ENCODE measurements around the gene PDE11A.

Gene PDE11A

GRCh38 chr2:177724398-177725287 lies 347.9 kb downstream of the PDE11A start:
- peak; percentile 55 for DNase-seq (ENCODE audit: low spot score)

DNA sequence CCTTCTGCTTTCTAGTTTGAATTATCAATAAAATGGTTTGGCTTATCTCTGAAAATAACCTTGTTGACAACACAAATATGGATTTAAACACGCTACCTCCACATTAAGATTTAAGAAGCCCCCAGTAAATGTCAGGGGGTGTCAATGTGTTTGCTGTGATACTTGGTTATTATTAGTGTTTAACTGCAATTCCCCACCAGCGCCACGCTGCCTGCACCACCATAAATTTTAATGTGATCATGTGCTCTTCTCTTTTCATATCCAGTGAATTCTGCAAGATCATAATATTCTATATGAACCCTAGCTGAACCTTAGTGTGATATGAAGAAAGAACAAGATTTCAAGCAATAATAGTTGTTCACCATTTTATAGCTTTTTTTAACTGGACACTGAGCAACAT lies 349.3 kb downstream of the PDE11A start:
- DNase-seq (ENCODE audit: low spot score): no peak

GRCh38 chr2:177721818-177722567 lies 350.6 kb downstream of the PDE11A start:
- DNase-seq (ENCODE audit: low spot score): no peak

GRCh38 chr2:177721087-177721486 lies 351.5 kb downstream of the PDE11A start:
- DNase-seq (ENCODE audit: low spot score): no peak

DNA sequence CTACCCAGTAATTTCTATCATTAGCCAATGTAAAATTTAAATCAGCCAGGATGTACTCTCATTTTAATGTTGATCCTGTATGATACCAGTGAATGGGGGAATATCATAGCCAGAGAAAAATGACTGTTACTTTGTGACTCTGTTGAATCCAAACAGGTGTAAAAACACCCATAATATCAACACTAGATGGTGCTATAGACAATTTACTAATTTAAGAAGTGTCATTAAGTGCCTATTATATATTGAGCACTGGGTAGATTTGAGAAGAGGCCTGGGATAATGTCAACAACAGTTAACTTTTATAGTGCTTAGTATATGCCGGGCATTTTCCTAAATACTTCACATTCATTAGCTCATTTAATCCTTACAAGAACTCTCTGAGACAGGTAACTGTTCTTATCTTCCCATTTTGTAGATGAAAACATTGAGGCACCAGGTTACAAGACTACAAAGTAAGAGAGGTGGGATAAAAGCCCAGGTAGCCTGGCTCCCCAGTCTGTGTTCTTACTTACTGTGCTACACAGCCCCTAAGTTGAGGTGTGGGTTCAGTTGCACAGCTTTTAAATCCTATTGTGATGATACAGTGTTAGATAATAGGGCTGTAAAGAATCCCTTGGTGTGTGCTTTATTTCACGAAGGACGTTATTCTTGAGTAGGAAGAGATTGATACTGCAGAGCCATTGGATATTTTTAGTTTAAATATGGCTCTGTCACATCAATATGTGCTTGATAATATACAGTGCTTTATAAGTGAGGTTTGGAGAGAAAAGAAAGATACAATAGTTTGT lies 354.6 kb downstream of the PDE11A start:
- DNase-seq (ENCODE audit: low spot score): no peak

- DNase-seq (ENCODE audit: low spot score): no peak
Measured at GRCh38 chr2:177716484-177716883, 356.1 kb downstream of the PDE11A start.

DNA sequence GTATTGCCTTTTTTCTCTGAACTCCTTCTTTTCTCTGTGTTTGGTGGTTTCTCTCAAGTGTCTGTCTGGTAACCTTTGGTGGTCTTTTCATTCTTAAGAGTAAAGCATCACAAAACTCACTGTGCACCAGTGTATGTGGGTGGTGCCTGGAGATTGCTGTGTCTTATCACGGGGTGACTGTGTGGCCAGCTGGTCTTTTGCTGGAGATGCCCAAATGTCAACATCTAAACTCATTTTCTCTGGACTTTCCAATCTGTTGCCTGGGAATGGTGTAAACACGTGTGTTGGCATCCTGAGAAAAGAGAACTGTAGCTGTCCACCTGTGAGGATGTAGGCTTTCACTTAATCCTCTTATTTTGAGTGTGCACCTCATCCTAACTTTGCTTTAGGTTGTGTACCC lies 356.8 kb downstream of the PDE11A start:
- DNase-seq (ENCODE audit: low spot score): no peak

DNA sequence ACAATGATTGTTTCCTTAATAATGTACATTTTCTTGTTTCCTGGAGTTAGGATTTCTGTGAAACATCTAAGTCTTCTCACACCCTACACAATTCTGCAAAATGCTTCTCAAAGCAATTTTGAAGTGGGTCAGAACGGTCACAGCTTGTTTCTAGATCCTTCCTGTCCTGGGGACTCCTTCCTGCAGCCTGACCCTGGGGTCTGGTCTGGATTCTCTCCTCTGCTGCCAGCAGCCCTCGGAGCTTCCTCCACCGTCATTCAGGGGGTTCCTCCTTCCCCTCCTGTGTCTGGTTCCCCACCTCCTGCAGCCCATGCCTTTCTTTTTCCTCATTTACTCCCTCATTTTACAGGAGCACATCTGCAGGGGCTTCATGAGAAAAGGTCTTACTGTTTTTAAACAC lies 357.9 kb downstream of the PDE11A start:
- no peak for DNase-seq (ENCODE audit: low spot score)

- DNase-seq (ENCODE audit: low spot score): no peak
Measured at GRCh38 chr2:177712462-177712861, 360.1 kb downstream of the PDE11A start.

DNA sequence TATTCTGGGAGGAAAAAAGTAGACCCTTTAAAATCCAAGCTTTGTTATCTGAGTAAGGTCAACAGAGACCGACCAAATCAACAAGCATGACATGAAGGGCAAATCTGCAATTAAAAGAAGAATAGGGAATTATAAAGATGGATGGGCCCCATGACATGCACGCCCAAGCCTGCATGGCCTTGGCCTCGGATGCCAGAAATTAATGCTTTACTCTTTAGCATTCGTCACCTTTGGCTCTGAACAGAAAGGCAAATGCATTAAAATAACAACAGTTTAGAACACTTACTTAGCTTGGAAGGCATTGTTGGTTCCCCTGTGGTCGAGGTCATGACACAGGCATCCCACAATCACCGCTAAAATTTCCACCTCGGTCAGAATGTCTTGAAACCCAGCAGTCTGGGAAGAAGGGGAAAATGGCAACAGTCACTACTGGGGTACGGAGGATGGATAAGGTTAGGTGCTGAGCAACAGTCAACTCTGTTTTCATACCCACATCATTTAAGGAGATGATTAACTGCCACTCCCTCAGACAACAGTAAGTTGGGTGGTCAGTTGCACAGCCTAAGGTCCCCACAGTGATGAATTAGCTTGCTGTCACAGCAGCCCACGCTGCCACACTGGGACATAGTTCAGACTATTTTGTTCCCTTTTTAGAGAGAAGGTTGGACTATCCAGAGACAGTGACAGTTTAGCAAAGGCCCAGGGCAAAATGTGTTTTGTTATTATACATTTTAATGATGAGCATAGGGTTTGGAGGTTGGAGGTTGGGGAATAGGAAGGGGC lies 360.9 kb downstream of the PDE11A start:
- DNase-seq (ENCODE audit: low spot score): no peak

GRCh38 chr2:177710889-177711288 lies 361.7 kb downstream of the PDE11A start:
- DNase-seq (ENCODE audit: low spot score): no peak

GRCh38 chr2:177709986-177710401 lies 362.6 kb downstream of the PDE11A start:
- DNase-seq (ENCODE audit: low spot score): no peak

DNA sequence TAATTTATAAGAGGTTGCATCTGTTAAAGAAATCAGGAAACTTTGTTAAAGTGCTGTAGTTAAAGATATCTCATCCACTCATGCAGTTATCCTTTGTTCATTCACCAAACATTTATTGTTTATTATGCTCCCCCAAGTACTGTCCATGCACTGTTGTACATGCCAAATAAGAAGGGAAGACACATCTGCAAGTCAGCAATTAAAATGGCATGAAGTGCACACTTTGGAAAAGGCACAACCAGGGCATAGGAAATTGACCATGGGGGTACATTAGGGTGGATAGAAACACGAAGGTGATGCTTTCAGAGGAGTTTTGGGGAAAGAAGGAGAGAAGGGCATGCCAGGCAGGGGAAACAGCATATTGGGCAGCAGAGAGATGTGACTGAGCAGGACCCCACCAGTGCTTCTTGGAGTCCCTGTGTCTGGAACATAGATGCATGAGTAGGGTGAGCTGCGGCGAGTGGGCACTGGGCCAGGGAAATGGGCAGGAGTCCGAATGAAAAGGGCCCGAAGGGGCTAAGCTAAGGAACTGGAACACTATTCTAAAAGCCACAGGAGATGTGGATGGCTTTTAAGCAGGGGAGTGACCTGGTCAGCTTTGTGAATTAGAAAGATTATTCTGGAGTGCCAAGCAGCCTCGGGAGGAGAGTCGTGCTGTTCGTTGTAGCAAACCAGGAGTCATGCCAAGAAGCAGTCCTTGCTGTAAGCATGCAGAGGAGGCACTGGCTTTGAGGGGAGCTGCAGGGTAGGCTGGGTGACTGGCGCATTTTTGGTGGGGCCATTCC lies 363.7 kb downstream of the PDE11A start:
- DNase-seq (ENCODE audit: low spot score): no peak

DNA sequence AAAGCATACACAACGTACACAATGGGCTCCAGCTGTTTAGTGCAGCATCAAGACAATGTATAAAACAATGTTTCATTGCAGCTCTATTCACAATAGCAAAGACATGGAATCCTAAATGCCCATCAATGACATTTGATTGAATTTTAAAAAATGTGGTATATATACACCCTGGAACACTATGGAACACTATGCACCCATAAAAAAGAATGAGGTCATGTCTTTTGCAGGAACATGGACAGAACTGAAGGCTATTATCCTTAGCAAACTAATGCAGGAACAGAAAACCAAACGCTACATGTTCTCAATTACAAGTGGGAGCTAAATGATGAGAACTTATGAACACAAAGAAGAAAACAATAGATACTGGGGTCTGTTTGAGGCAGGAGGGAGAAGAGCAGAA lies 364.5 kb downstream of the PDE11A start:
- no peak for DNase-seq (ENCODE audit: low spot score)

DNA sequence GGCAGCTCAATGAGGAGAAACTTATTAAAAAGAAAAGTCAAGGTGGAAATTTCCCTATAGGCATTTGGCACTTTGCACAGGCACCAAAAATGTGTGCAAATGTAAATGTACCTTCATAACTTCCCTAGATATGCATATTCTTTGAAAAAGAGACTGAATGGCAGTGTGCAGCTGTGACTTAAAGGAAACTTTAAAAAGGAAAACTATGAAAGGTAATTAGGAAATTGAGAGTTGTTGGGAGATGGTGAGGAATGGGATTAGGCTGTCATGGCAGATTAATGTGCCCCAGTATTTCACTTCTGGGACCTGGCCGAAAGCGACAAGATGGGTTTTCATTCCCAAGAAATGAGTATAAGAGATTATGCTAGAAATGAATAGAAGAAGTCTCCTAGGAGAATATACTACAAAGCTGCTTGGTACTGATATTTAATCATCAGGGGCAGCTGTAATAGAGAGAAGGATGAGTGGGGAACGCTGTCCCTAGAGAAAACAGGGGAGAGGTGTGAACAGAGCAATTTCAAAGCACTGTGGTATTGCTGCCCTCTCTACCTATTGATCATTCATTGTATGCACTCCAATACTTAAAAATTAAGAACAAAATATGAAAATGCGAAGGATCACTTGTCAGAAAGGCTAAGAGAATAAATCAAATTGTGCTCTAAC lies 366.9 kb downstream of the PDE11A start:
- no peak for DNase-seq (ENCODE audit: low spot score)

GRCh38 chr2:177703159-177703558 lies 369.4 kb downstream of the PDE11A start:
- DNase-seq (ENCODE audit: low spot score): no peak

- DNase-seq (ENCODE audit: low spot score): no peak
Measured at GRCh38 chr2:177698281-177698680, 374.3 kb downstream of the PDE11A start.

DNA sequence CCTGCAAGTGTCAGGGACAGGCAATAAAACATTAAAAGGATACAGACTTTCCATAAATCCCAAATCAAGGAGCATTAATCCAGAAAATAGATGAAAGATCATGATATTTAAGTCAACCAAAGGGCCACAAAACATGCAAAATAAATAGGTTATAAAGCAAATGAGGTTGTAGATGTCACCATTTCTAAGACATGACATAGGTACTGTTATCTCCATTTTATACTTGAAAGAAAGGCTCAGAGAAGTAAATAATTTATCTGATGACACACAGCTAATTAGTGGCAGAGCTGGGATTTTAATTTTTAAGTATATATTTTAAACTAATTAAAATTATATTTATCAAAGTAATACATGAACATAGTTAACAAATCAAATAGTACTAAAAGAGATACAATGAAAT lies 378.2 kb downstream of the PDE11A start:
- no peak for DNase-seq (ENCODE audit: low spot score)

DNA sequence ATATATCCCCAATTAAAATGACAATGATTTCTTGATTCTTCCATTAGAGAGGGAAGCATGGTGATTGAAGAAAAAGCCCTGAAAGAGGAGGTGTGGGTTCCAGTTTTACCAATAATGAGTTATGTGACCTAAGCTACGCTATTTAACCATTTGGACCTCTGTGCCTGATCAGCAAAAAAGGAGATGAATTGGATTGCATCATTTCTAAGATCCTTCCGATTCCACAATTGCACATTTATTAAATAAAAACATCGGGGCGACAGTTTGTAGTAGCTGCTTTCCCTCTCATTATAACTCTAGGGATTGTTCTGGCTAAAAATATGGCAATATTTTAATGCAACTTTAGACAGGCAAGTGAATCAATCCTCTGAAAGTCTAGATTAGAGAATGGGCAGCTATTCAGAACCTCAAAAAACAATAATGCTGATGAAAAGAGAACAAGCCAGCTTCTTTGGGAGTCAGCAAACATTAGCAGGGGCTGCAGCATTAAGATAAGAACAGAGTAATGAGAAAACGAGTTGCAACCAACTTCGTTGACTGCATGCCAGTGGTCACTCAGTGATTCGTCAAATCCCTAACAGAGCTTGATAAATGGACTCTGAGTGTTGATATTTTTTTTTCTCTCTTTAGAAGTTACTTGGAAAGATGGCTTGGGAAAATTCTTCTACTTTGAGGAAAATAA lies 378.8 kb downstream of the PDE11A start:
- no peak for DNase-seq (ENCODE audit: low spot score)

DNA sequence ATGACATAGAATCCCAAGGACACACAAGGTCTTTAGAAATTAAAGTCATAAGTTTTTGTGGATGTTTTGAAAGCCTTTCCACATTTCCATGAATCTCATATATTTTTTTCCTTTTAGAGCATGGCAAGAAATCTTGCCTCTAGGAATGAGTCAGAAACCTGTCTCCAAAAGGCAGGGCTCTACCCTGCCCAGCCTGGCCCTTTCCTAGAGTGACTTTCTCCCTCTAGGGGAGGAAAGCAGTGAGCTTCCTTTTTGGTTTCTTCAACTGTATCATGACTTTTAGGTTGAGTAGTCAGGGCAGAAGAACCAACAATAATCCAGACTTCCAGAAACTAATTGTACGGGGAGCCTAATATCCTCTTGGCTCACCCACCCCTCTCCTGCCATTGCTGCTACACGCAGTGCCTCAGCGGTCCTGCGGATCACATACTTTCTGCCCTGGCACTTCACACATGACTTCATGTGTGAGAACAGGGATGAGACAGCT lies 379.8 kb downstream of the PDE11A start:
- DNase-seq (ENCODE audit: low spot score): no peak

All from putamen (tissue), 1 donor.